Measurements from ENCODE around the gene SDCBP2.
A peak's percentile ranks its signal among the peaks of the same experiment; 100 is the strongest.

The SDCBP2 gene

GRCh38 chr20:1325173-1326030 is 3.5 kb downstream of the SDCBP2 start:
- no peaks in the 10 kb centered on the region for H3K9me3 ChIP-seq (ENCODE audit: control insufficient read depth, low read depth, low read length)
- peak overlapping the region; percentile 94 for H3K27ac ChIP-seq (ENCODE audit: low read length)
- H3K4me1 ChIP-seq (ENCODE audit: control insufficient read depth, low read depth, low read length): peaks cover 11% of the 10 kb centered on the region
- no peaks in the 10 kb centered on the region for H3K27me3 ChIP-seq (ENCODE audit: control insufficient read depth, insufficient read depth, low read length)
- no peaks in the 10 kb centered on the region for H3K36me3 ChIP-seq (ENCODE audit: control insufficient read depth, low read depth, low read length)
- H3K4me3 ChIP-seq (ENCODE audit: low read length): peak overlapping the region; percentile 96
- peak overlapping the region; percentile 99 for H3K9ac ChIP-seq (ENCODE audit: low read length)

GRCh38 chr20:1324598-1325172 is 4.3 kb downstream of the SDCBP2 start:
- Histone ChIP-seq H3K9ac (ENCODE audit: low read length) (peak overlapping the region; percentile 99), H3K9me3 (ENCODE audit: control insufficient read depth, low read depth, low read length) (no peaks in the 10 kb centered on the region), H3K27me3 (ENCODE audit: control insufficient read depth, insufficient read depth, low read length) (no peaks in the 10 kb centered on the region), H3K4me1 (ENCODE audit: control insufficient read depth, low read depth, low read length) (peaks cover 11% of the 10 kb centered on the region), H3K36me3 (ENCODE audit: control insufficient read depth, low read depth, low read length) (no peaks in the 10 kb centered on the region), H3K27ac (ENCODE audit: low read length) (peak overlapping the region; percentile 94), H3K4me3 (ENCODE audit: low read length) (peak overlapping the region; percentile 96)

- no peak overlapping the region for H3K27ac ChIP-seq (ENCODE audit: low read length)
- no peak overlapping the region for H3K9ac ChIP-seq (ENCODE audit: low read length)
- H3K27me3 ChIP-seq (ENCODE audit: control insufficient read depth, insufficient read depth, low read length): no peaks in the 10 kb centered on the region
- H3K36me3 ChIP-seq (ENCODE audit: control insufficient read depth, low read depth, low read length): no peaks in the 10 kb centered on the region
- H3K4me3 ChIP-seq (ENCODE audit: low read length): no peak overlapping the region
- peaks cover 11% of the 10 kb centered on the region for H3K4me1 ChIP-seq (ENCODE audit: control insufficient read depth, low read depth, low read length)
- H3K9me3 ChIP-seq (ENCODE audit: control insufficient read depth, low read depth, low read length): no peaks in the 10 kb centered on the region
Observed at GRCh38 chr20:1323830-1324597, 4.9 kb downstream of the SDCBP2 start.

- no peaks in the 10 kb centered on the region for H3K36me3 ChIP-seq (ENCODE audit: control insufficient read depth, low read depth, low read length)
- no peak overlapping the region for H3K27ac ChIP-seq (ENCODE audit: low read length)
- H3K27me3 ChIP-seq (ENCODE audit: control insufficient read depth, insufficient read depth, low read length): no peaks in the 10 kb centered on the region
- no peak overlapping the region for H3K4me3 ChIP-seq (ENCODE audit: low read length)
- H3K9ac ChIP-seq (ENCODE audit: low read length): no peak overlapping the region
- H3K9me3 ChIP-seq (ENCODE audit: control insufficient read depth, low read depth, low read length): no peaks in the 10 kb centered on the region
- peaks cover 11% of the 10 kb centered on the region for H3K4me1 ChIP-seq (ENCODE audit: control insufficient read depth, low read depth, low read length)
Observed at GRCh38 chr20:1323256-1323655, 5.7 kb downstream of the SDCBP2 start.

GRCh38 chr20:1322511-1323245 is 6.3 kb downstream of the SDCBP2 start:
- no peak overlapping the region for H3K9ac ChIP-seq (ENCODE audit: low read length)
- H3K27ac ChIP-seq (ENCODE audit: low read length): no peak overlapping the region
- no peaks in the 10 kb centered on the region for H3K27me3 ChIP-seq (ENCODE audit: control insufficient read depth, insufficient read depth, low read length)
- H3K4me3 ChIP-seq (ENCODE audit: low read length): no peak overlapping the region
- H3K4me1 ChIP-seq (ENCODE audit: control insufficient read depth, low read depth, low read length): peaks cover 11% of the 10 kb centered on the region
- H3K36me3 ChIP-seq (ENCODE audit: control insufficient read depth, low read depth, low read length): no peaks in the 10 kb centered on the region
- no peaks in the 10 kb centered on the region for H3K9me3 ChIP-seq (ENCODE audit: control insufficient read depth, low read depth, low read length)

GRCh38 chr20:1321654-1321939 is 7.3 kb downstream of the SDCBP2 start:
- no peaks in the 10 kb centered on the region for H3K9me3 ChIP-seq (ENCODE audit: control insufficient read depth, low read depth, low read length)
- no peaks in the 10 kb centered on the region for H3K36me3 ChIP-seq (ENCODE audit: control insufficient read depth, low read depth, low read length)
- H3K27me3 ChIP-seq (ENCODE audit: control insufficient read depth, insufficient read depth, low read length): no peaks in the 10 kb centered on the region
- H3K27ac ChIP-seq (ENCODE audit: low read length): no peak overlapping the region
- H3K9ac ChIP-seq (ENCODE audit: low read length): no peak overlapping the region
- H3K4me3 ChIP-seq (ENCODE audit: low read length): no peak overlapping the region
- peaks cover 9% of the 10 kb centered on the region for H3K4me1 ChIP-seq (ENCODE audit: control insufficient read depth, low read depth, low read length)

GRCh38 chr20:1320902-1321653 is 7.9 kb downstream of the SDCBP2 start:
- Histone ChIP-seq H3K4me3 (ENCODE audit: low read length) (no peak overlapping the region), H3K9ac (ENCODE audit: low read length) (no peak overlapping the region), H3K4me1 (ENCODE audit: control insufficient read depth, low read depth, low read length) (peaks cover 4% of the 10 kb centered on the region), H3K9me3 (ENCODE audit: control insufficient read depth, low read depth, low read length) (no peaks in the 10 kb centered on the region), H3K27ac (ENCODE audit: low read length) (no peak overlapping the region), H3K36me3 (ENCODE audit: control insufficient read depth, low read depth, low read length) (no peaks in the 10 kb centered on the region), H3K27me3 (ENCODE audit: control insufficient read depth, insufficient read depth, low read length) (no peaks in the 10 kb centered on the region)

GRCh38 chr20:1320016-1320415 is 8.9 kb downstream of the SDCBP2 start:
- Histone ChIP-seq H3K4me3 (ENCODE audit: low read length) (no peak overlapping the region), H3K4me1 (ENCODE audit: control insufficient read depth, low read depth, low read length) (peaks cover 4% of the 10 kb centered on the region)

GRCh38 chr20:1319462-1319861 is 9.5 kb downstream of the SDCBP2 start:
- Histone ChIP-seq H3K27ac (ENCODE audit: low read length) (no peak overlapping the region), H3K4me1 (ENCODE audit: control insufficient read depth, low read depth, low read length) (no peaks in the 10 kb centered on the region), H3K9me3 (ENCODE audit: control insufficient read depth, low read depth, low read length) (no peaks in the 10 kb centered on the region), H3K27me3 (ENCODE audit: control insufficient read depth, insufficient read depth, low read length) (no peaks in the 10 kb centered on the region), H3K36me3 (ENCODE audit: control insufficient read depth, low read depth, low read length) (no peaks in the 10 kb centered on the region), H3K4me3 (ENCODE audit: low read length) (no peak overlapping the region), H3K9ac (ENCODE audit: low read length) (no peak overlapping the region)

More at GRCh38 chr20:1320016-1320415, 8.9 kb downstream of the SDCBP2 start:
- Histone ChIP-seq H3K9me3 (ENCODE audit: control insufficient read depth, low read depth, low read length) (no peaks in the 10 kb centered on the region), H3K27ac (ENCODE audit: low read length) (no peak overlapping the region), H3K9ac (ENCODE audit: low read length) (no peak overlapping the region), H3K36me3 (ENCODE audit: control insufficient read depth, low read depth, low read length) (no peaks in the 10 kb centered on the region), H3K27me3 (ENCODE audit: control insufficient read depth, insufficient read depth, low read length) (no peaks in the 10 kb centered on the region)

- Histone ChIP-seq H3K4me1 (ENCODE audit: control insufficient read depth, low read depth, low read length) (no peaks in the 10 kb centered on the region), H3K36me3 (ENCODE audit: control insufficient read depth, low read depth, low read length) (no peaks in the 10 kb centered on the region), H3K27me3 (ENCODE audit: control insufficient read depth, insufficient read depth, low read length) (no peaks in the 10 kb centered on the region), H3K27ac (ENCODE audit: low read length) (no peak overlapping the region), H3K9ac (ENCODE audit: low read length) (no peak overlapping the region), H3K9me3 (ENCODE audit: control insufficient read depth, low read depth, low read length) (no peaks in the 10 kb centered on the region), H3K4me3 (ENCODE audit: low read length) (no peak overlapping the region)
Observed at GRCh38 chr20:1319051-1319450, 9.9 kb downstream of the SDCBP2 start.

All from iPS-18a (cell line).